Muscle of leg (tissue), 11 donors: Measurements from ENCODE around the gene KRT37. TPM values are rescaled to one million over a fixed set of nuclear protein-coding genes. Genes with fewer than 3 reads are reported as not detected.

Source experiments
- DNase-seq: peaks from one replicate; pipeline ENCODE4 v3.0.0; 2013
- H3K27ac ChIP-seq: one replicate; pipeline ENCODE4 v1.5.1; 2013; ENCODE audit warnings: mild to moderate bottlenecking, low read length, control low read depth
- H3K27me3 ChIP-seq: one replicate; pipeline ENCODE4 v1.6.1; 2013; ENCODE audit warnings: low read length; ENCODE audit not compliant: control insufficient read depth, insufficient read depth
- H3K36me3 ChIP-seq: one replicate; pipeline ENCODE4 v1.6.1; 2013; ENCODE audit warnings: low read length; ENCODE audit not compliant: control insufficient read depth, insufficient read depth
- H3K4me1 ChIP-seq: one replicate; pipeline ENCODE4 v1.6.1; 2013; ENCODE audit warnings: low read length; ENCODE audit not compliant: control insufficient read depth, insufficient read depth
- H3K4me3 ChIP-seq: one replicate; pipeline ENCODE4 v1.5.1; 2013; ENCODE audit warnings: low read length, control low read depth
- H3K9me3 ChIP-seq: replicated peaks from 2 replicates; pipeline ENCODE4 v1.6.1; 2013; ENCODE audit warnings: low read depth, low read length; ENCODE audit not compliant: control insufficient read depth
- WGBS: methylation state at CpG from one replicate; pipeline ENCODE4 v1.1.5; 2013; ENCODE audit warnings: missing lambda C conversion rate; ENCODE audit not compliant: insufficient coverage; 5-methylcytosine and 5-hydroxymethylcytosine counted together
- polyA plus RNA-seq, 8 donors: library from polyadenylated mRNA; unstranded; fragments of 120-200 nt; gene quantifications; one replicate each; pipeline versions ENCODE4 v1.2.1 to v1.2.3, GENCODE V29; 2013; ENCODE audit warnings: inconsistent platforms in 1 of 8, low replicate concordance in 1 of 8; ENCODE audit not compliant: insufficient read length in 8 of 8, insufficient read depth in 1 of 8
- total RNA-seq: library from RNA; stranded (reverse); fragments of 120-200 nt; gene quantifications from one replicate; pipeline ENCODE4 v1.2.4, GENCODE V29; 2013

Gene KRT37
- total and polyA plus RNA-seq, 9 donors = not detected

GRCh38 chr17:41455236-41455635 is 30.9 kb upstream of the KRT37 start:
- no peaks in the 10 kb centered on the region for H3K36me3 ChIP-seq
- H3K27ac ChIP-seq = no peak overlapping the region
- H3K4me1 ChIP-seq = no peaks in the 10 kb centered on the region
- no peak for DNase-seq
- H3K9me3 ChIP-seq = no peaks in the 10 kb centered on the region
- WGBS = no CpG with 5 or more reads among the region's 1 CpG
- H3K27me3 ChIP-seq = peaks cover 11% of the 10 kb centered on the region
- no peak overlapping the region for H3K4me3 ChIP-seq

GRCh38 chr17:41453066-41453465 is 28.7 kb upstream of the KRT37 start:
- Histone ChIP-seq H3K4me3 (no peak overlapping the region), H3K27me3 (peaks cover 11% of the 10 kb centered on the region), H3K27ac (no peak overlapping the region), H3K9me3 (no peaks in the 10 kb centered on the region), H3K36me3 (no peaks in the 10 kb centered on the region), H3K4me1 (no peaks in the 10 kb centered on the region)
- 100% methylated on average over 1 of the region's 3 CpGs for WGBS
- DNase-seq = no peak

- Histone ChIP-seq H3K36me3 (no peaks in the 10 kb centered on the region), H3K4me1 (no peaks in the 10 kb centered on the region), H3K4me3 (no peak overlapping the region), H3K9me3 (no peaks in the 10 kb centered on the region), H3K27ac (no peak overlapping the region), H3K27me3 (peaks cover 11% of the 10 kb centered on the region)
- WGBS = no CpG with 5 or more reads among the region's 4 CpGs
- no peak for DNase-seq
These were observed 27.9 kb upstream of the KRT37 start for GRCh38 chr17:41452281-41452680.

- no peak for DNase-seq
- Histone ChIP-seq H3K36me3 (no peaks in the 10 kb centered on the region), H3K9me3 (no peaks in the 10 kb centered on the region), H3K27me3 (peaks cover 11% of the 10 kb centered on the region), H3K4me3 (no peak overlapping the region), H3K4me1 (no peaks in the 10 kb centered on the region), H3K27ac (no peak overlapping the region)
- no CpG with 5 or more reads among the region's 2 CpGs for WGBS
These were observed 26.9 kb upstream of the KRT37 start for GRCh38 chr17:41451154-41451728.

- DNase-seq = no peak
- no peaks in the 10 kb centered on the region for H3K9me3 ChIP-seq
- WGBS = 78% methylated on average over 6 of the region's 6 CpGs
- no peaks in the 10 kb centered on the region for H3K36me3 ChIP-seq
- no peaks in the 10 kb centered on the region for H3K4me1 ChIP-seq
- H3K27ac ChIP-seq = no peak overlapping the region
- H3K27me3 ChIP-seq = peaks cover 18% of the 10 kb centered on the region
- H3K4me3 ChIP-seq = no peak overlapping the region
These were observed 24.6 kb upstream of the KRT37 start for GRCh38 chr17:41449008-41449407.

- WGBS = 40% methylated on average over 2 of the region's 2 CpGs
- H3K27me3 ChIP-seq = peaks cover 14% of the 10 kb centered on the region
- no peak for DNase-seq
- no peaks in the 10 kb centered on the region for H3K36me3 ChIP-seq
- no peak overlapping the region for H3K4me3 ChIP-seq
- H3K9me3 ChIP-seq = no peaks in the 10 kb centered on the region
- no peaks in the 10 kb centered on the region for H3K4me1 ChIP-seq
- no peak overlapping the region for H3K27ac ChIP-seq
These were observed 24.1 kb upstream of the KRT37 start for GRCh38 chr17:41448506-41448905.

- no peaks in the 10 kb centered on the region for H3K4me1 ChIP-seq
- DNase-seq = no peak
- no peaks in the 10 kb centered on the region for H3K36me3 ChIP-seq
- H3K27me3 ChIP-seq = peaks cover 12% of the 10 kb centered on the region
- no CpG with 5 or more reads among the region's 2 CpGs for WGBS
- no peaks in the 10 kb centered on the region for H3K9me3 ChIP-seq
- H3K4me3 ChIP-seq = no peak overlapping the region
- H3K27ac ChIP-seq = no peak overlapping the region
These were observed 22.4 kb upstream of the KRT37 start for GRCh38 chr17:41446806-41447205.

- Histone ChIP-seq H3K27ac (no peak overlapping the region), H3K36me3 (no peaks in the 10 kb centered on the region), H3K27me3 (peaks cover 8% of the 10 kb centered on the region), H3K9me3 (no peaks in the 10 kb centered on the region), H3K4me1 (no peaks in the 10 kb centered on the region), H3K4me3 (no peak overlapping the region)
- WGBS = no CpG with 5 or more reads among the region's 3 CpGs
- DNase-seq = no peak
These were observed 20.3 kb upstream of the KRT37 start for GRCh38 chr17:41444640-41445039.

- H3K9me3 ChIP-seq = no peaks in the 10 kb centered on the region
- H3K4me1 ChIP-seq = no peaks in the 10 kb centered on the region
- peaks cover 8% of the 10 kb centered on the region for H3K27me3 ChIP-seq
- no peak overlapping the region for H3K27ac ChIP-seq
- no peak overlapping the region for H3K4me3 ChIP-seq
- 67% methylated on average over 1 of the region's 1 CpG for WGBS
- no peaks in the 10 kb centered on the region for H3K36me3 ChIP-seq
- no peak for DNase-seq
These were observed 19.8 kb upstream of the KRT37 start for GRCh38 chr17:41444186-41444585.

- DNase-seq = no peak
These were observed 18.4 kb upstream of the KRT37 start for GRCh38 chr17:41442739-41443138.

GRCh38 chr17:41440531-41441033 is 16.2 kb upstream of the KRT37 start, which contains the start of gene KRT38:
Gene KRT38, minus strand, starts transcription at chr17:41440983. Its CDS starts 62 bp downstream, at chr17:41440921.
- DNase-seq = no peak
- Histone ChIP-seq H3K27ac (no peak within 1 kb of the TSS), H3K4me1 (no peaks in the 10 kb centered on the region), H3K4me3 (no peak within 1 kb of the TSS), H3K27me3 (peaks cover 8% of the 10 kb centered on the region), H3K36me3 (no peaks in the 10 kb centered on the region), H3K9me3 (no peaks in the 10 kb centered on the region)
- 96% methylated on average over 4 of the region's 10 CpGs for WGBS

More at GRCh38 chr17:41442739-41443138, 18.4 kb upstream of the KRT37 start:
- Histone ChIP-seq H3K4me3 (no peak overlapping the region), H3K9me3 (no peaks in the 10 kb centered on the region), H3K27me3 (peaks cover 8% of the 10 kb centered on the region), H3K27ac (no peak overlapping the region), H3K4me1 (no peaks in the 10 kb centered on the region), H3K36me3 (no peaks in the 10 kb centered on the region)
- WGBS = 86% methylated on average over 1 of the region's 4 CpGs
